Naive thymus-derived CD8-positive, alpha-beta T cell (primary cell): ENCODE results near the gene JAZF1. TPM values are rescaled to one million over a fixed set of nuclear protein-coding genes. Genes with fewer than 3 reads are reported as not detected.
A peak's percentile ranks its signal among the peaks of the same experiment; 100 is the strongest.

Experiments
- ATAC-seq, 2 donors: fragments of 150-1000 bp; cut with Tn5 transposase in 1 of 2; sonication (Bioruptor Pico), chemical (Tn5 transposase) in 1 of 2; 1 replicate in 1 of 2; 2 replicates in 1 of 2; pipeline ENCODE4 v1.10.0; 2021; ENCODE audit warnings: mild to moderate bottlenecking in 2 of 2, moderate library complexity in 2 of 2
- POLR2A ChIA-PET: fragments of 350-600 bp; sonication (Branson Sonifier 250); formaldehyde crosslinking; loops from one replicate; lab custom pipeline; 2021; ENCODE audit warnings: antibody characterized with exemption; lab: Charles Lee
- DNase-seq, 10 donors: peaks; one replicate each; pipeline versions ENCODE4 v3.0.0 to v3.0.0-alpha.2; 2020 to 2022
- H3K27ac Mint-ChIP-seq, 10 donors: one replicate each; pipeline ENCODE4 v1.8.0; 2020 to 2022; ENCODE audit warnings: mild to moderate bottlenecking in 10 of 10, mixed read lengths in 10 of 10, moderate library complexity in 4 of 10, inconsistent platforms in 1 of 10
- H3K27me3 Mint-ChIP-seq, 5 donors: one replicate each; pipeline ENCODE4 v1.8.0; 2021 to 2022; ENCODE audit warnings: mixed read lengths in 5 of 5
- H3K36me3 Mint-ChIP-seq, 3 donors: one replicate each; pipeline ENCODE4 v1.8.0; 2020 to 2022; ENCODE audit warnings: mixed read lengths in 3 of 3, mild to moderate bottlenecking in 2 of 3, inconsistent platforms in 1 of 3
- H3K4me1 Mint-ChIP-seq, 4 donors: one replicate each; pipeline ENCODE4 v1.8.0; 2021 to 2022; ENCODE audit warnings: mixed read lengths in 4 of 4
- H3K4me3 Mint-ChIP-seq, 10 donors: one replicate each; pipeline ENCODE4 v1.8.0; 2020 to 2022; ENCODE audit warnings: mild to moderate bottlenecking in 10 of 10, mixed read lengths in 10 of 10, moderate library complexity in 6 of 10, inconsistent platforms in 1 of 10
- H3K9me3 Mint-ChIP-seq, 9 donors: one replicate each; pipeline ENCODE4 v1.8.0; 2020 to 2022; ENCODE audit warnings: mixed read lengths in 9 of 9, mild to moderate bottlenecking in 3 of 9, inconsistent platforms in 1 of 9, moderate library complexity in 1 of 9
- polyA plus RNA-seq, 3 donors: library from polyadenylated mRNA; unstranded; fragments of 300-500 nt; fragmentation: Illumina TruSeq; gene quantifications; one replicate each; pipeline ENCODE4 v1.2.3, GENCODE V29; 2021
- total RNA-seq, 8 experiments: library from RNA in 2 of 8; stranded (reverse) in 2 of 8; gene quantifications; one replicate each; pipeline ENCODE4 v1.2.3 and lab custom pipeline; 2021 to 2026

Gene JAZF1
- total and polyA plus RNA-seq, 5 experiments from 2014 or later, result 1.4 to 8.6 (median 3.6) TPM

GRCh38 chr7:28170701-28171100, 9.9 kb downstream of the JAZF1 start:
- no peak for DNase-seq
- no peaks in the 10 kb centered on the region for H3K27me3 Mint-ChIP-seq
- ATAC-seq, result no peak
- H3K4me1 Mint-ChIP-seq, result peaks cover 2 to 53% (median 11%) of the 10 kb centered on the region in 4 donors
- no peak overlapping the region for H3K4me3 Mint-ChIP-seq
- POLR2A ChIA-PET, result no interaction called here
- H3K27ac Mint-ChIP-seq, result no peak overlapping the region
- H3K9me3 Mint-ChIP-seq, result no peaks in the 10 kb centered on the region
- H3K36me3 Mint-ChIP-seq, result no peaks in the 10 kb centered on the region

- Mint-ChIP-seq H3K27ac (peak overlapping the region in 1 of 10 donors; percentile 47), H3K27me3 (no peaks in the 10 kb centered on the region), H3K9me3 (no peaks in the 10 kb centered on the region), H3K36me3 (no peaks in the 10 kb centered on the region), H3K4me3 (no peak overlapping the region), H3K4me1 (peaks cover 0 to 55% (median 7%) of the 10 kb centered on the region in 4 donors)
- no peak for ATAC-seq
- POLR2A ChIA-PET, result no interaction called here
- DNase-seq, result no peak
Observed at GRCh38 chr7:28169230-28169629, 11.4 kb downstream of the JAZF1 start.

GRCh38 chr7:28168393-28169158, 12.0 kb downstream of the JAZF1 start:
- no peaks in the 10 kb centered on the region for H3K27me3 Mint-ChIP-seq
- H3K27ac Mint-ChIP-seq, result peak overlapping the region in 2 of 10 donors; percentile 47 to 51
- ATAC-seq, result no peak
- POLR2A ChIA-PET, result no interaction called here
- H3K9me3 Mint-ChIP-seq, result no peaks in the 10 kb centered on the region
- no peaks in the 10 kb centered on the region for H3K36me3 Mint-ChIP-seq
- H3K4me3 Mint-ChIP-seq, result no peak overlapping the region
- H3K4me1 Mint-ChIP-seq, result peaks cover 0 to 58% (median 6%) of the 10 kb centered on the region in 4 donors
- peak in 1 of 10 donors; percentile 12 for DNase-seq

GRCh38 chr7:28166982-28167715, 13.4 kb downstream of the JAZF1 start:
- ATAC-seq (no peak), DNase-seq (no peak)
- H3K9me3 Mint-ChIP-seq, result no peaks in the 10 kb centered on the region
- H3K36me3 Mint-ChIP-seq, result no peaks in the 10 kb centered on the region
- no peak overlapping the region for H3K4me3 Mint-ChIP-seq
- no peak overlapping the region for H3K27ac Mint-ChIP-seq
- peaks cover 0 to 66% (median 6%) of the 10 kb centered on the region in 4 donors for H3K4me1 Mint-ChIP-seq
- POLR2A ChIA-PET, result no interaction called here
- no peaks in the 10 kb centered on the region for H3K27me3 Mint-ChIP-seq

GRCh38 chr7:28165961-28166955, 14.3 kb downstream of the JAZF1 start:
- Mint-ChIP-seq H3K27ac (peak overlapping the region in 1 of 10 donors; percentile 8), H3K4me3 (no peak overlapping the region), H3K9me3 (no peaks in the 10 kb centered on the region), H3K36me3 (no peaks in the 10 kb centered on the region), H3K4me1 (peaks cover 0 to 71% (median 6%) of the 10 kb centered on the region in 4 donors), H3K27me3 (no peaks in the 10 kb centered on the region)
- no peak for ATAC-seq
- DNase-seq, result no peak
- POLR2A ChIA-PET, result no interaction called here

GRCh38 chr7:28165261-28165660, 15.3 kb downstream of the JAZF1 start:
- POLR2A ChIA-PET, result no interaction called here
- H3K27ac Mint-ChIP-seq, result peak overlapping the region in 1 of 10 donors; percentile 8
- no peaks in the 10 kb centered on the region for H3K9me3 Mint-ChIP-seq
- no peaks in the 10 kb centered on the region for H3K36me3 Mint-ChIP-seq
- H3K4me1 Mint-ChIP-seq, result peaks cover 0 to 76% (median 6%) of the 10 kb centered on the region in 4 donors
- ATAC-seq (no peak), DNase-seq (no peak)
- no peak overlapping the region for H3K4me3 Mint-ChIP-seq
- no peaks in the 10 kb centered on the region for H3K27me3 Mint-ChIP-seq

GRCh38 chr7:28163949-28164348, 16.6 kb downstream of the JAZF1 start:
- no peak for DNase-seq
- no peak for ATAC-seq
- POLR2A ChIA-PET, result no interaction called here
- H3K9me3 Mint-ChIP-seq, result no peaks in the 10 kb centered on the region
- peaks cover 0 to 3% (median 0%) of the 10 kb centered on the region in 3 donors for H3K36me3 Mint-ChIP-seq
- H3K27me3 Mint-ChIP-seq, result no peaks in the 10 kb centered on the region
- H3K4me1 Mint-ChIP-seq, result peaks cover 0 to 80% (median 4%) of the 10 kb centered on the region in 4 donors
- no peak overlapping the region for H3K27ac Mint-ChIP-seq
- H3K4me3 Mint-ChIP-seq, result no peak overlapping the region

- peaks cover 0 to 86% (median under 1%) of the 10 kb centered on the region in 4 donors for H3K4me1 Mint-ChIP-seq
- H3K36me3 Mint-ChIP-seq, result peaks cover 0 to 3% (median 3%) of the 10 kb centered on the region in 3 donors
- POLR2A ChIA-PET, result no interaction called here
- no peak overlapping the region for H3K4me3 Mint-ChIP-seq
- DNase-seq, result no peak
- no peak for ATAC-seq
- H3K27me3 Mint-ChIP-seq, result peaks cover 0 to 1% (median 0%) of the 10 kb centered on the region in 5 donors
- H3K9me3 Mint-ChIP-seq, result no peaks in the 10 kb centered on the region
- no peak overlapping the region for H3K27ac Mint-ChIP-seq
Observed at GRCh38 chr7:28161331-28161730, 19.3 kb downstream of the JAZF1 start.

GRCh38 chr7:28160551-28160991, 20.0 kb downstream of the JAZF1 start:
- H3K27me3 Mint-ChIP-seq, result peaks cover 0 to 1% (median 0%) of the 10 kb centered on the region in 5 donors
- H3K27ac Mint-ChIP-seq, result peak overlapping the region in 1 of 10 donors; percentile 15
- POLR2A ChIA-PET, result no interaction called here
- DNase-seq (no peak), ATAC-seq (no peak)
- H3K36me3 Mint-ChIP-seq, result peaks cover 0 to 3% (median 3%) of the 10 kb centered on the region in 3 donors
- H3K4me1 Mint-ChIP-seq, result peaks cover under 1 to 90% (median 4%) of the 10 kb centered on the region in 4 donors
- no peak overlapping the region for H3K4me3 Mint-ChIP-seq
- no peaks in the 10 kb centered on the region for H3K9me3 Mint-ChIP-seq

- H3K36me3 Mint-ChIP-seq, result peaks cover 0 to 3% (median 3%) of the 10 kb centered on the region in 3 donors
- POLR2A ChIA-PET, result no interaction called here
Observed at GRCh38 chr7:28157831-28158416, 22.7 kb downstream of the JAZF1 start.

GRCh38 chr7:28157076-28157745, 23.4 kb downstream of the JAZF1 start:
- POLR2A ChIA-PET, result no interaction called here
- peak overlapping the region in 1 of 10 donors; percentile 5 for H3K27ac Mint-ChIP-seq
- DNase-seq, result no peak
- H3K9me3 Mint-ChIP-seq, result no peaks in the 10 kb centered on the region
- peaks cover 0 to 1% (median 0%) of the 10 kb centered on the region in 5 donors for H3K27me3 Mint-ChIP-seq
- H3K36me3 Mint-ChIP-seq, result peaks cover 0 to 3% (median 3%) of the 10 kb centered on the region in 3 donors
- peaks cover 6 to 90% (median 27%) of the 10 kb centered on the region in 4 donors for H3K4me1 Mint-ChIP-seq
- ATAC-seq, result no peak
- peak overlapping the region in 1 of 10 donors; percentile 17 for H3K4me3 Mint-ChIP-seq

More at GRCh38 chr7:28157831-28158416, 22.7 kb downstream of the JAZF1 start:
- no peak overlapping the region for H3K27ac Mint-ChIP-seq
- no peaks in the 10 kb centered on the region for H3K9me3 Mint-ChIP-seq
- no peak overlapping the region for H3K4me3 Mint-ChIP-seq
- ATAC-seq (no peak), DNase-seq (no peak)
- H3K4me1 Mint-ChIP-seq, result peaks cover 6 to 90% (median 22%) of the 10 kb centered on the region in 4 donors
- H3K27me3 Mint-ChIP-seq, result peaks cover 0 to 1% (median 0%) of the 10 kb centered on the region in 5 donors
